ENCODE results near the gene KHDRBS1.
"Not testable (repeated sequence)": the region's sequence is repeated elsewhere in the genome, so short reads cannot be mapped to it uniquely, and the experiment has no call there.

Gene KHDRBS1

GRCh38 chr1:32066489-32066873 lies 52.8 kb downstream of the KHDRBS1 start:
- peak; percentile 18 for DNase-seq

- peak; percentile 64 for DNase-seq
These were observed 55.4 kb downstream of the KHDRBS1 start for GRCh38 chr1:32068957-32069588.

- peak; percentile 62 for DNase-seq
These were observed 58.3 kb downstream of the KHDRBS1 start for GRCh38 chr1:32071758-32072621.

- DNase-seq: peak; percentile 85
These were observed 59.1 kb downstream of the KHDRBS1 start, which contains the start of gene TMEM39B for GRCh38 chr1:32072622-32073298. TMEM39B (plus strand) TSS chr1:32072939; CDS start chr1:32073048, 109 bp downstream.

GRCh38 chr1:32073299-32074229 lies 59.9 kb downstream of the KHDRBS1 start:
- peak; percentile 81 for DNase-seq

- no peak for DNase-seq
These were observed 61.2 kb downstream of the KHDRBS1 start for GRCh38 chr1:32074841-32075240.

- no peak for DNase-seq
These were observed 63.8 kb downstream of the KHDRBS1 start for GRCh38 chr1:32077451-32077850.

GRCh38 chr1:32082022-32082421 lies 68.4 kb downstream of the KHDRBS1 start:
- no peak for DNase-seq

GRCh38 chr1:32086381-32086780 lies 72.7 kb downstream of the KHDRBS1 start:
- not testable (repeated sequence) for DNase-seq

- DNase-seq: no peak
These were observed 77.5 kb downstream of the KHDRBS1 start for GRCh38 chr1:32091176-32091575.

GRCh38 chr1:32091591-32091990 lies 77.9 kb downstream of the KHDRBS1 start:
- no peak for DNase-seq

All from kidney glomerular epithelial cell (primary cell).